Measurements from ENCODE around the gene ITPR1. TPM values are rescaled to one million over a fixed set of nuclear protein-coding genes. Genes with fewer than 3 reads are reported as not detected.

Gene ITPR1
- total and polyA plus RNA-seq, 4 donors: 9.3 to 43.7 (median 20.9) TPM

GRCh38 chr3:4721511-4721911 lies 228.4 kb downstream of the ITPR1 start:
- Histone ChIP-seq H3K27me3 (ENCODE audit: control insufficient read depth, insufficient read depth, low read length) (peaks cover 3% of the 10 kb centered on the region), H3K4me3 (ENCODE audit: low read depth, low read length) (no peak overlapping the region), H3K27ac (ENCODE audit: low read depth, low read length) (no peak overlapping the region), H3K36me3 (ENCODE audit: control insufficient read depth, insufficient read depth, low read length) (no peaks in the 10 kb centered on the region), H3K9me3 (ENCODE audit: control insufficient read depth, insufficient read depth, low read length) (no peaks in the 10 kb centered on the region), H3K4me1 (ENCODE audit: control insufficient read depth, insufficient read depth, low read length) (peaks cover 12% of the 10 kb centered on the region)
- peak in 1 of 6 donors; percentile 3 for DNase-seq (ENCODE audit: low read depth in 4 of 6, low spot score in 6 of 6)
- WGBS (ENCODE audit: insufficient coverage): 100% methylated on average over 3 of the region's 9 CpGs

- Histone ChIP-seq H3K9me3 (ENCODE audit: control insufficient read depth, insufficient read depth, low read length) (no peaks in the 10 kb centered on the region), H3K4me1 (ENCODE audit: control insufficient read depth, insufficient read depth, low read length) (peaks cover 12% of the 10 kb centered on the region), H3K4me3 (ENCODE audit: low read depth, low read length) (no peak overlapping the region), H3K36me3 (ENCODE audit: control insufficient read depth, insufficient read depth, low read length) (no peaks in the 10 kb centered on the region), H3K27me3 (ENCODE audit: control insufficient read depth, insufficient read depth, low read length) (no peaks in the 10 kb centered on the region), H3K27ac (ENCODE audit: low read depth, low read length) (no peak overlapping the region)
- WGBS (ENCODE audit: insufficient coverage): no CpG with 5 or more reads among the region's 6 CpGs
- DNase-seq (ENCODE audit: low read depth in 4 of 6, low spot score in 6 of 6): peak in 2 of 6 donors; percentile 75 to 90
These were observed 229.0 kb downstream of the ITPR1 start for GRCh38 chr3:4722103-4722502.

DNA sequence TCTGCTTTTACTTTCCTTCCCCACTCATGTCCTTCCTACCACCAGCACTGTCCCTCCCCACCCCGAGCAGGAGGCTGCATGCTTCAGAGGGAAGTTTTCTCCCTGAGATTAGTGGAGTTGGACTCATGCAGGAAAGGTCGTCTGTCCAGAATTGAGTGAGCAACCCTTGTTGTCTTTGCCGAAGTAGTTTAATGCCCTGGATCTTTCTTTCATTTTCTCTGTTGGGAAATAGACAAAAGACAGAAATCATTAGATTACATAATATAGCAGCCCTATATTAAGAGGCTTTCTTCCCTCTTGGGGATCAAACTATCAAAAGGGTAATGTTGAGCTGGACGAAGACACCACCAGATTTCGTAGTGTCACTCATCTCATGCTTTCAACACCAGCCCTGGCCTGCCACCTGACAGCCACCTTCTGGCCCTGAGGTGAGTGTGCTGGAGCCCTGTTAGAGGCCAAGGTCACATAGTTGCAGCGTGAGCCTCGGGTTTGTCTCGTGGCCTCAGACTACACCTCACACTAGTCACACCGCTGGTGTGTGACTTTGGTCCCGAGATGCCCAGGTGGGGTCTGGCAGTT lies 231.0 kb downstream of the ITPR1 start:
- H3K9me3 ChIP-seq (ENCODE audit: control insufficient read depth, insufficient read depth, low read length): no peaks in the 10 kb centered on the region
- H3K36me3 ChIP-seq (ENCODE audit: control insufficient read depth, insufficient read depth, low read length): no peaks in the 10 kb centered on the region
- no peaks in the 10 kb centered on the region for H3K27me3 ChIP-seq (ENCODE audit: control insufficient read depth, insufficient read depth, low read length)
- H3K4me1 ChIP-seq (ENCODE audit: control insufficient read depth, insufficient read depth, low read length): peaks cover 10% of the 10 kb centered on the region
- DNase-seq (ENCODE audit: low read depth in 4 of 6, low spot score in 6 of 6): no peak
- H3K4me3 ChIP-seq (ENCODE audit: low read depth, low read length): no peak overlapping the region
- H3K27ac ChIP-seq (ENCODE audit: low read depth, low read length): no peak overlapping the region
- WGBS (ENCODE audit: insufficient coverage): 88% methylated on average over 6 of the region's 10 CpGs

DNA sequence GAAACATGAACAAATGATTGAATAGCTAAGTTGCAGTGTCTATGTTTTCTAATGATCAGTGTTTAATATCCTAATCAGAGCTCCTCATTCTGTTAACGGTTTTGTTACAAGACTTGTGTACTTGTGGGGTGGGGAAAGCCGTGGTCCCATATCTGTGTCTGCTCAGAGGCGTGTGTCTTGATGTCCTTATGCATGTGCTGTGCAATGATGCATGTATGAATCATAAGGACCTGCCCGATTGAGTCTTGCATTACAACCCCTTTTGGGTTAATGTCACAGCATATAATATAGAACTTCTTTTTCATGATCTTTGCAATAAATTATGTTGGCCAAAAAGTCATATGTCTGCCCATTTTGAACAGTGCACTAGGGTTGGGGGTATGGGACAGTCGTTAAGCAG lies 233.4 kb downstream of the ITPR1 start:
- no peak for DNase-seq (ENCODE audit: low read depth in 4 of 6, low spot score in 6 of 6)
- Histone ChIP-seq H3K4me3 (ENCODE audit: low read depth, low read length) (no peak overlapping the region), H3K9me3 (ENCODE audit: control insufficient read depth, insufficient read depth, low read length) (no peaks in the 10 kb centered on the region), H3K27ac (ENCODE audit: low read depth, low read length) (no peak overlapping the region), H3K27me3 (ENCODE audit: control insufficient read depth, insufficient read depth, low read length) (no peaks in the 10 kb centered on the region), H3K4me1 (ENCODE audit: control insufficient read depth, insufficient read depth, low read length) (peaks cover 15% of the 10 kb centered on the region), H3K36me3 (ENCODE audit: control insufficient read depth, insufficient read depth, low read length) (no peaks in the 10 kb centered on the region)
- no CpG with 5 or more reads among the region's 5 CpGs for WGBS (ENCODE audit: insufficient coverage)

DNA sequence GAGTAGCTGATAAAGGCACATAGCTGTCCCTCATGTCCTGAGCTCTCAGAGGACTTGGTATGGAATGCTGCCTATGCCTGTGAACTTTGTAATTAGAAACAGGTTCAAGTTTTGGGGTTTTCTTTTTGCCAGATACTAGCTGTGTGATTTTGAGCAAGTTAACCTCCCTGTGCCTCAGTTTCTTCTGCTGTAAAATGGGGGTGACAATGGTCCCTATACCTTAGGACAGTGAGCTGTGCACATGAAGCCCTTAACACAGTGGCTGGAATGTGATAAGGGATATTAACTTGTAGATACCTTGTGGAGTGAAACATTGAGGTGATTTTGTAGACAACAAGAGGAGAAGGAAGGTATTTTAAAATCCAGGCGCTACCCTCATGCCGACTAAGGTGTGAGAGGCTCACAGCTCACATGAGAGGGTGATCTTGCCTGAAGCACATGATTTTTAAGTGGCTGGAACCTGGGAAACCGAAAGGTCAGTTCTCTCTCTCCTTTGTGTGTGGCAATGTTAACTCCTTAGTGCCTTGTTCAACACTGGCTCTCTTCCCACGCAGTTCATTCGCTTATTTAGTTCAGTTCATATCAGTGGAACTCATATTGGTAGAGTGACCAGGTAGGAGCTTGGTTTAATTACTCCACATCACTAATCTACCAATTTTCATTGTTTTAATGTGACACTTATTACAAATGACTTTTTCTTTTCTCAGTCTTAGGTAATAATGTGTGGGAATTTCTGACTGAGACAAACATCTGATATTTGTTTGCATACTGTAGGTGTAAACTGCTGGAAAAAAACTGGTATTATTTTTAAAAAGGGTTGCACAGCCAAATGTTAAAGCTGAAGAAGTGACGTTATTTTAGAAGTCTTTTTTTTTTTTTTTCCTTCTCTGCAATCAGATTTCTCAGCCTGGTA lies 236.2 kb downstream of the ITPR1 start:
- Histone ChIP-seq H3K4me1 (ENCODE audit: control insufficient read depth, insufficient read depth, low read length) (peaks cover 21% of the 10 kb centered on the region), H3K4me3 (ENCODE audit: low read depth, low read length) (no peak overlapping the region), H3K9me3 (ENCODE audit: control insufficient read depth, insufficient read depth, low read length) (no peaks in the 10 kb centered on the region), H3K27me3 (ENCODE audit: control insufficient read depth, insufficient read depth, low read length) (no peaks in the 10 kb centered on the region), H3K36me3 (ENCODE audit: control insufficient read depth, insufficient read depth, low read length) (no peaks in the 10 kb centered on the region), H3K27ac (ENCODE audit: low read depth, low read length) (no peak overlapping the region)
- peak in 1 of 6 donors; percentile 47 for DNase-seq (ENCODE audit: low read depth in 4 of 6, low spot score in 6 of 6)
- 64% methylated on average over 2 of the region's 6 CpGs for WGBS (ENCODE audit: insufficient coverage)

GRCh38 chr3:4730719-4731118 lies 237.6 kb downstream of the ITPR1 start:
- no peaks in the 10 kb centered on the region for H3K36me3 ChIP-seq (ENCODE audit: control insufficient read depth, insufficient read depth, low read length)
- peak in 3 of 6 donors; percentile 75 to 92 (median 78) for DNase-seq (ENCODE audit: low read depth in 4 of 6, low spot score in 6 of 6)
- WGBS (ENCODE audit: insufficient coverage): 50% methylated on average over 6 of the region's 7 CpGs
- H3K4me1 ChIP-seq (ENCODE audit: control insufficient read depth, insufficient read depth, low read length): peaks cover 21% of the 10 kb centered on the region
- peak overlapping the region; percentile 81 for H3K27ac ChIP-seq (ENCODE audit: low read depth, low read length)
- H3K27me3 ChIP-seq (ENCODE audit: control insufficient read depth, insufficient read depth, low read length): peaks cover 2% of the 10 kb centered on the region
- H3K4me3 ChIP-seq (ENCODE audit: low read depth, low read length): no peak overlapping the region
- no peaks in the 10 kb centered on the region for H3K9me3 ChIP-seq (ENCODE audit: control insufficient read depth, insufficient read depth, low read length)

DNA sequence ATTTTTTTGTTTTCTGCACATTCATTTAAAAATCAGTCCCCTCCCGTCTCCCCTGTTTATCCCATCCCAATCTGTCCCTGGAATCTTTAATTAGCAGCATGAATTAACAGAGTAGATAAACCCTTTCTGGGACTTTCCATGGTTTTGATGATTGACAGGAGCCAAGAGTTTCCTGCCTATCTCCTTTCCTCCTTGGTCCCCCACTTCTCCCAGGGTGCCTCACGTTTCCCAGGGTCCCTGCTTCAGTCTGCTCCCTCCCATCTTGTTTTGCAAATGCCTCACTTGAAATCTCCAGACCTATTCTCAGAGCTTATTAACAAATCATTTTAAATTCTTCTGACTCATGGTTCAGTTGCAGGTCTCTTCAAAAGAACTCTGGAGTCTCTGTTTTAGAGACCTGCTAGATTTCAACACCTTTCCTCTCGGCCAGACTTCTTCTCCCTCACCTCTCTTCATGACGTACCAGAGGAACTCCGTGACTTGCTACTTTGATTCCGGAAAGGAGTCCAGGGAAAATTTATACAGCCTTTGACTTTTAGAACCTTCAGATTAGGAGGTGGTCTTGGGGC lies 238.5 kb downstream of the ITPR1 start:
- Histone ChIP-seq H3K27me3 (ENCODE audit: control insufficient read depth, insufficient read depth, low read length) (peaks cover 2% of the 10 kb centered on the region), H3K27ac (ENCODE audit: low read depth, low read length) (no peak overlapping the region), H3K4me3 (ENCODE audit: low read depth, low read length) (no peak overlapping the region), H3K36me3 (ENCODE audit: control insufficient read depth, insufficient read depth, low read length) (no peaks in the 10 kb centered on the region), H3K4me1 (ENCODE audit: control insufficient read depth, insufficient read depth, low read length) (peaks cover 21% of the 10 kb centered on the region), H3K9me3 (ENCODE audit: control insufficient read depth, insufficient read depth, low read length) (no peaks in the 10 kb centered on the region)
- 87% methylated on average over 5 of the region's 6 CpGs for WGBS (ENCODE audit: insufficient coverage)
- no peak for DNase-seq (ENCODE audit: low read depth in 4 of 6, low spot score in 6 of 6)

GRCh38 chr3:4732925-4733324 lies 239.8 kb downstream of the ITPR1 start:
- Histone ChIP-seq H3K4me3 (ENCODE audit: low read depth, low read length) (no peak overlapping the region), H3K9me3 (ENCODE audit: control insufficient read depth, insufficient read depth, low read length) (no peaks in the 10 kb centered on the region), H3K4me1 (ENCODE audit: control insufficient read depth, insufficient read depth, low read length) (peaks cover 21% of the 10 kb centered on the region), H3K27me3 (ENCODE audit: control insufficient read depth, insufficient read depth, low read length) (peaks cover 2% of the 10 kb centered on the region), H3K27ac (ENCODE audit: low read depth, low read length) (no peak overlapping the region), H3K36me3 (ENCODE audit: control insufficient read depth, insufficient read depth, low read length) (no peaks in the 10 kb centered on the region)
- DNase-seq (ENCODE audit: low read depth in 4 of 6, low spot score in 6 of 6): peak in 2 of 6 donors; percentile 70 to 91
- WGBS (ENCODE audit: insufficient coverage): 6% methylated on average over 12 of the region's 12 CpGs

DNA sequence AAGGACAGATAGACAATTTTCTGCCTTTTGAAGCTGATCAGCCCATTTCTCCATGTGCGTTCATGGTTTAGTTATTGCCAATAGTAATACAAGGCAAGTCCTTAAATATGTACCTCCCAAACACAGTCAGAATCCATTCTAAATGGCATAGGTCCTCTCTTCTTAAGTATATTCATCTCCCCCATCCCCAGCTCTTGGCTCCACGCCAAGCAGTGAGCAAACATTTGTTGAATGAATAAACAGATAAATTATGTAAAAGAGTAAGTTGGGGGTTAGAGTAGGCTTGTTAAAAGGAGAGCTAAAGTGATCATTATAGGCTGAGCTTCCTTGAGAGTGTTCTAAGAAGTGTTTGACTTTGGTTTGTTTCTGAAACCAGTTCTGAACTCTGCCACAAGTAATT lies 241.3 kb downstream of the ITPR1 start:
- Histone ChIP-seq H3K36me3 (ENCODE audit: control insufficient read depth, insufficient read depth, low read length) (peaks cover 4% of the 10 kb centered on the region), H3K9me3 (ENCODE audit: control insufficient read depth, insufficient read depth, low read length) (no peaks in the 10 kb centered on the region), H3K27me3 (ENCODE audit: control insufficient read depth, insufficient read depth, low read length) (peaks cover 2% of the 10 kb centered on the region), H3K4me1 (ENCODE audit: control insufficient read depth, insufficient read depth, low read length) (peaks cover 24% of the 10 kb centered on the region), H3K4me3 (ENCODE audit: low read depth, low read length) (no peak overlapping the region), H3K27ac (ENCODE audit: low read depth, low read length) (no peak overlapping the region)
- no CpG with 5 or more reads among the region's 2 CpGs for WGBS (ENCODE audit: insufficient coverage)
- peak in 1 of 6 donors; percentile 41 for DNase-seq (ENCODE audit: low read depth in 4 of 6, low spot score in 6 of 6)
